Stimulated activated CD4-positive, alpha-beta T cell treated with anti-CD3 and anti-CD28 coated beads, TNF-alpha, amount 100 ng/mL, for 24 hours (primary cell): ENCODE measurements around the gene C16orf92.

Experiments used
- DNase-seq, 3 experiments: peaks; one replicate each; pipeline ENCODE4 v3.0.0-alpha.2; 2020; ENCODE audit warnings: low read depth in 3 of 3

C16orf92 gene, protein sequence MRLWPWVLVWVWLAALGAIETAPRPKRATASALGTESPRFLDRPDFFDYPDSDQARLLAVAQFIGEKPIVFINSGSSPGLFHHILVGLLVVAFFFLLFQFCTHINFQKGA

DNA sequence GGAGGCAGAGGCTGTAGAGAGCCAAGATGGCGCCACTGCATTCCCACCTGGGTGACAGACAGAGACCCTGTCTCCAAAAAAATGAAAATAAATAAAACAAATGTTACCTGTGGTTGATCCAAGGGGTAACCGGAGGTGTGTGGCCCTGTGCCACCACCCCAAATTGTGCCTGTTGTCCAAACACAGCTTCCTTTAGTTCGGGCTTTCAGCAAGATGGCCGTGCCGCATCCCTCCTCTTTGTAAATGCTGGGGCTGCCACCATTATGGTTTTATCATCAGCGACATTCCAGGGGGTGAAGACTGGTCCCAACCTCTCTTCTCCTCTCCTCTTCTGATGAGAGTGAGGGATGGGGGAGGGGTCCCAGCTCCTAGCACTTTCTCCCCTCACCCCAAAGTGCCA lies at the start of gene C16orf92:
Gene C16orf92 (plus strand): TSS at position 312 of the 400 bp plus-strand sequence. CDS start 143 bp downstream, outside the sequence.
- DNase-seq, result no peak

DNA sequence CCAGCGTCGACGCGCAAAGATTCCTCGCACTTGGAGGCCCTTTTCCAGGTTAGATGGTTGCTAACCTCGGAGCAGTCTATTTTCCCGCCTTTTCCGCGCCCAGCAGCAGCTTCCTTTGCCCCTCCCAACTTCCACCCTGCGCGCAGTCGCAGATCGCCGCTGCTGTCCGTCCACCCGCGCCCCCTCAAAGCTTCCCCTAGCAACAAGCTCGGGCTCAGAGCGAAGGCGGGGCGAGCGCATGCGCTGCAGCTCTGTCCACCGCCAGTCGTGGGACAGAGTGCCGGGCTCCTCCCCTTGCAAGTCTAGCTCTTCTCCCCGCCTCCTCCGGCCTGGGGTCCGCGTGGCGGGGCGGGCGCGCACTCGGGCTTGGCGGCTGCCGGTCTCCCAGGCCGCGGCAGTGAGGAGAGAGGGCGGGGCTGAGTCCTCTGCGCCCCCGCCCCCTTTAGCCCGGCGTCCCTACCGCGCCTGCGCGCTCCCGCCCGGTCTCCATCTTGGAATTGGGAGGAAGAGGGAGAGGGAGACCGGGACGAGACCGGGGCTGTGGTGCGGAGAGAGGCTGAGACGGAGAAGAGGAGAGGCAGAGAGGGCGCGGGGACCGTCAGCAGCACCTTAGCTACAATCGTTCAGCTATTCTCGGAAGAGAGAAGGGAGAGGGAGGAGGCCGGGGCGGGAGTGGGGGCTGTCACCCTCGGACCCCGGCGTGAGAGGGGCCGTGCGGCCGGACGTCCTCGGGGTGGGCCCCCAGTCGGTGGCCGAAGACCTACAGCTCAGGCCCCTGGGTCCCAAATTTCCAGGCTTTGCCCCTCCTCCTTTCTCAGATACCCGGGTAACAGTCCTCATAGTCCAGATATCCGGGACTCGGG lies 49.4 kb upstream of the C16orf92 start, which contains the start of gene TAOK2:
Gene TAOK2 (plus strand): TSS at position 485 of the 863 bp plus-strand sequence. CDS start 3,905 bp downstream, outside the sequence.
- peak; percentile 86 to 97 (median 91) for DNase-seq

DNA sequence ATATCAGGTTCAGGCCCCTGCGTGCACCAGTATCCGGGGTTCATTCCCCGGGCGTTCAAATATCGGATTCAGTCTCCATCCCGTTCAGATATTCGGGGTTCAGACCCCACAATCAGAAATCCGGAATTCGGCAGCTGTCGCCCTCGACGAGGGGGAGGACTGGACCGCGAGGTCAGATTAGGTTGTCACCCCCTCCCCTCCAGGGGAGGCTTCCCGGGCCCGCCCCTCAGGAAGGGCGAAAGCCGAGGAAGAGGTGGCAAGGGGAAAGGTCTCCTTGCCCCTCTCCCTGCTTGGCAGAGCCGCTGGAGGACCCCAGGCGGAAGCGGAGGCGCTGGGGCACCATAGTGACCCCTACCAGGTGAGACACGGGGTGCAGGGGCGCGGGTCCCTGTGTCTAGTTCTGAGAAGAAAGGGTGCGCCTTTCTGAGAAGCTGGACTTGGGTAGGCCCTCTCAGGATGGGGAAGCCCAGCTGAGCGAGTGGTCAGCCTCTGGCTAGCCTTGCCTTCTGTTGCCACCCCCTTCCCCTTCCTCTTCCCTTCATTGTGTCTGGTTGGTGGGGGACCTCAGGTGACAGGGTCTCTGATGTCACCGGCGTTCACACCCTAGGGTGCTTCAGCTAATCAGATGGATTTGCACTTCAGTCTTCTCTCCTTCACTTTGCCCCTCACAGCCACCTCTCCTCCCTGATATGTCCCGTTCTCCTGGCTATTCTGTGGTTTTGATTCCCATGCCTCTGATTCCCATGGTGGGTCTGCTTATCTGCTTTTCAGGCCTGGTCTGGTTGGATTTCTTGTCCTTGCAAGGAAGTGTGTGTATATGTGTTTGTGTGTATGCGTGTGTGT lies 48.5 kb upstream of the C16orf92 start:
- DNase-seq, result no peak

DNA sequence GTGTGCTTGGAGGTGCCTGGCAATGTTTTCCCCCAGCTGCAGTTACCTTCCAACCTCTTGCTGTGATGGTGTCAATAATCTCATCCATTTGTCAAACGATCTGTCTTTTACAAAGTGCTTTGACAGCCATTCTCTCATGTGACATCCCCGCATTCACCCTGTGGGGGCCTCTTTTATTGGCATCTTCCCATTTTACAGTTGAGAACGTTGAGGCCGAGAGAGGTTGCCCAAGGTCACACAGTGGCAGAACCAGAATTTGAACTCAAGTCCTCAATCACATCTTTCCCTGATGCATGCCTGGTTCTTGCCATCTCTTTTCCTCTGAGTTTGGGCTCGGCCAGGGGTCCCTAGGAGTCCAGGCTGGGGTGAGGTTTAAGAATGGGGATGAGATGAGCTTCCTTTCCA lies 47.9 kb upstream of the C16orf92 start:
- no peak for DNase-seq

DNA sequence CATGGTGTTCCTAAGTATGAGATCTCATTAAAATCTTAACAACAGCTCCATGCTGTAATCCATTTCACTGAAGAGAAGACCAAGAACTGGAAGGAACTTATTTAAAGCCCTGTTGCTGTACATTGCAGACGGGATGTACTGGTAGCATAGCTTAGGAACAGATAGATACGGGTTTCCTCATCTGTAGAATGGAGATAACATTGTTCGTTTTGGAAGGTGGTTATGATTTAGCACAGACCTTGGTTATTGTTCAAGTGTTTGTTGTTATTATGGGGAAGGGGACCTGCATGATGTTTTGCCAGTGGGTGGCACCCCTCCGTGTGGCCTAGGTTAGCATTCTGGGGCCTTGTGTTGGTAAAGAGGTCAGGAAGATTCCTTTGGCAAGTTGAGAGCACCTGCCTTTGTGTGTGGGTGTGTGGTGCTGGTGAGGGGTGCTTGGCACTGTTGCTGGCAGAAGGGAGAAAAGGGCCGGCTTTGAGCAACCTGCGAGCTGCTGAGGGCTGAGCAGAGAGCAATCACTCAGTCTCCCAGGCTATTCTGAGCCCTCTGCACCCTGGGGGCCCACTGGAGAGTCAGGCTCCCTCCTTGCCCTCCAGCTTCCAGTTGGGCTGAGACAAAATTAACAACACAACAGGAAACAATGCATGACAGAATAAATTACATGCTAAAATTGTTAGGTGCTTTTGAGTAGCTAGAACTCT lies 47.0 kb upstream of the C16orf92 start:
- DNase-seq, result no peak

DNA sequence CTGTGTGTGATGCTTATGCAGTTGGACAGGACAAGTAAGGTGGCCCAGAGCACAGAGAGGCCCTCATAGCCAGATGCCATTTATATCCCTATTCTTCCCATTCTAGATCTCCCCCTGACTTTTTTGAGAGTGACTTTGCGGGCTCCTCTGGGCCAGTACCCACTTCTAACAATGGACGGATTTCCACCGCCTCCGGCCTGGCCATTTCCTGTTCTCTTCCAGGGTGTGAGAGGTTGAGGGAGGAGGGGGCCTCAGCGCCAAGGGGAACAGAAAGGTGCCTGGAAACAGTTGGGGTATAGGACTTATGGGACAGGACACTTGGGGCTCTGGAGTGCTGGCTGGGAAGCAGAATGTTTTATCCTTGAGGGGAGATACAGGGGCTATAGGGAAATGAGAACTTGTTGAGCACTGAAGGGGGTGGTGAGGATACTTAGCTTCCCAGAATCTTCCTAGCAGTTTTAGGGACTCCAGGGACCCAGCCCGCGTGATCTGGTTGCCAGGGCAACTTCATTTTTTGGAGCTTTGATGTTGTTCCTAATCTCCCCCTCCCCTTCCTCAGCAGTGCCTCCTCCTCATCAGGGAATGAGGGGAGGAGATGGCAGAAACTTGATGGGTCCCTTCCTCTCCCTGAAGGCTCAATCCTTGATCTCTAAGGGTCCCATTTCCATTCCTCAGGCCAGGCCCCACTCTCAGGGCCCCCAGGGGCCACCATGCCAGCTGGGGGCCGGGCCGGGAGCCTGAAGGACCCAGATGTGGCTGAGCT lies 45.8 kb upstream of the C16orf92 start:
- no peak for DNase-seq

DNA sequence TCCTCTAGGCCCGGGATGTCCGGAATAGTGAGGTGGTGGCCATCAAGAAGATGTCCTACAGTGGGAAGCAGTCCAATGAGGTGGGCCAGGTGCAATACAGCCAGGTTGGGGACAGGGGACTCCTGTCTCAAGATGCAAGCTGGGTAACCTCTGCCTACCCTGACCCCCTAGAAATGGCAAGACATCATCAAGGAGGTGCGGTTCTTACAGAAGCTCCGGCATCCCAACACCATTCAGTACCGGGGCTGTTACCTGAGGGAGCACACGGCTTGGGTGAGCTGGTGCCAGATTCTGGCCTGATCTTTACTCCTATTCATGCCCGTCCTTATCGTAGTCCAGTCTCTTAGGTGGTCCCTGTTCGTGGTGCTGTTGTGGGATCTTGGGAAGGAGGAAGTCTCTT lies 44.9 kb upstream of the C16orf92 start:
- no peak for DNase-seq

DNA sequence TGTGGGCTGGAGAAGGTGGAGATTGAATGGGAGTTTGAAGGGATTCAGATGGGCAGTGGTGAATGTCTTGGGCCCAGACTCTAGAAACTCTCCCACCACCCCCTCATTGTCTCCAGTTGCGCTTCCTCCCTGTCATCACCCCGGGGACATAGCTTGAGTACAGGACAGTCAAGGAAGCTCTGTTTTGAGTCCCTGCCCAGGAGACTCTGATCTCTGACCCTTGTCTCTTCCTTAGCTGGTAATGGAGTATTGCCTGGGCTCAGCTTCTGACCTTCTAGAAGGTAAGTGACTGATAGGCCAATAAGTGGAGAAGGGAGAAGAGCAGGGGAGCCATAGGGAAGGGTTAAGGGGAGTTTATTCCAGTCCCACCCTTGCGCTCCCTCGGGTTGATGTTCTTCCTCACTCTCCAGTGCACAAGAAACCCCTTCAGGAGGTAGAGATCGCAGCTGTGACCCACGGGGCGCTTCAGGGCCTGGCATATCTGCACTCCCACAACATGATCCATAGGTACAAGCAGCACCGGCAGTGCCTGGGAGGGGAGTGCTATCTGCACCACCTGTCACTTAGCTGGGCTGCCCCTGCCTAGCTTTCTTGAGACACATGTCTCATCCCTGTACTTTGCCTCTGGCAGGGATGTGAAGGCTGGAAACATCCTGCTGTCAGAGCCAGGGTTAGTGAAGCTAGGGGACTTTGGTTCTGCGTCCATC lies 44.3 kb upstream of the C16orf92 start:
- DNase-seq, result no peak

DNA sequence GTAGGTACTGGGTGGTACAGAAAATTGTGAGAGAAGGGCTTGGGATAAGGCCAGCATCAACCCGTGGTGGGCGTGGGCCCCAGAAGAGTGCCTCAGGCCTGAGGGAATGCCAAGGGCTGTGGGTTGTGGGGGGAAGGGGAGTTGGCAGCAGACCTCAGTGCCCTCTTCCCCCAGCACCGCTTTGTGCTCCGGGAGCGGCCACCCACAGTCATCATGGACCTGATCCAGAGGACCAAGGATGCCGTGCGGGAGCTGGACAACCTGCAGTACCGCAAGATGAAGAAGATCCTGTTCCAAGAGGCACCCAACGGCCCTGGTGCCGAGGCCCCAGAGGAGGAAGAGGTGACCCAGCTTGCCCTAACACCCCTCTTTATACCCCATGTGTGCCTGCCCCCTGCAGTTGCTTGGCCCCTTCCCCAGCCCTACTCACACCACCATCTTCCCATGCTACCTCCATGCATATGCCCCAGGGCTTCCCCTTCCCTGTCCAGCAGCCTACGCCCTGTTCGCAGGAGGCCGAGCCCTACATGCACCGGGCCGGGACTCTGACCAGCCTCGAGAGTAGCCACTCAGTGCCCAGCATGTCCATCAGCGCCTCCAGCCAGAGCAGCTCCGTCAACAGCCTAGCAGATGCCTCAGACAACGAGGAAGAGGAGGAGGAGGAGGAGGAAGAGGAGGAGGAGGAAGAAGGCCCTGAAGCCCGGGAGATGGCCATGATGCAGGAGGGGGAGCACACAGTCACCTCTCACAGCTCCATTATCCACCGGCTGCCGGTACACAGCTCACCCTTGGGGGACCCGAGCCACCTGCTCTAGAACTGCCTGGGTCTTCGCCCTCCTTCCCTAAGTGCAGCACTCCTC lies 40.2 kb upstream of the C16orf92 start:
- no peak for DNase-seq

DNA sequence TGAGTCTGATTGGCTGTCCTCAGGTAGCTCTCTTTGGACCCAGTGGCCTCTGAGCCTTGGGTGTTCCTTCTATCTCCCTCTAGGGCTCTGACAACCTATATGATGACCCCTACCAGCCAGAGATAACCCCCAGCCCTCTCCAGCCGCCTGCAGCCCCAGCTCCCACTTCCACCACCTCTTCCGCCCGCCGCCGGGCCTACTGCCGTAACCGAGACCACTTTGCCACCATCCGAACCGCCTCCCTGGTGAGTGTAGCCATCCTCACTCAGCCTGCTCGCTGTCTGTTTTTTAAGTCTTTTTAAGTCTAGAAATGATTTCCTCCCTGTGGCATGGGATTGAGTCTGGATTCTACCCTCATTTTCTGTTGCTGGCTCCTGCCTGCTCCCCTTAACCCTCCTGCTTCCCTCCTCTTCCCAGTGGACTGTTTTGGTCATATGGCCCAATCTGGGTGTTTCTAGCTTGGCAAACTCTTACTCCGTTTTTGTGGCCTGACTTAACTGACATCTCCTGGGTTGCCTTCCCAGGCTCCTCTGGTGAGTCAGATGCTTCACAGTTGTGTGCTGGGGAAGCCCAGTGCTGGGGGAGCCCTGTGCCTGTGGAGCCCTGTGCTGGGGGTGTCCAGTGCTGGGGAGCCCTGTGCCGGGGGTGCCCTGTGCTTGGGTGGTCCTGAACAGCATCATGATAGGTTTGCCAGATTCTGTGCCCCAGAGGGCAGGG lies 39.4 kb upstream of the C16orf92 start:
- no peak for DNase-seq

DNA sequence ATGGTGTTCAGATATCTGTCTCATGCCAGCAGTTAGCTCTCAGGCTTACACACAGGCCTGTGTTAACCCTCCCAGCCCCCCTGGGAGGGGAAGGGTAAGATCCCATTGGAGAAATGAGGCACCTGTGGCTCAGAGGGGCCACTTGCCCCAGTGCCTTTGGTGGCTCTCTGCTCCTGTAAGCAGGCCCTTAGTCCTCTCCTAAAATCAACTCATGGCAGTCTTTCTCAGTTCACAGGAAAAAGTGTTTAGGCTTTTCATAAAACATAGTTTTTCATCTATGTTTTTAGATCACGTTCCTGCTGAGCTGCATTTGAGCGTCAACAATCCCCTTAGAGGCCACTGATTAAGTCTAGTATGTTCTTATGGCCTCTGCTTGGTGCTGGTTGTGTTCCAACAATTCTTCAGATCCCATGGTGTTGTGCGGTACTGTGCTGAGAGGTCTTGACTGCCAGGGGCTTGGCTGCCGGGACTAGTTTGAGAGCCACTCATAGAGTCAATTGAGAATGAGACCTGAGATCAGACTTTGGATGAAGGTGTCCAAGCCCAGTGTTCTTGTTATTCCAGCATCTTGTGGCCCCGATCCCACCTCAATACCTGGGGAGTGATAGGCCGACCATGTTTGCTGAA lies 38.7 kb upstream of the C16orf92 start:
- no peak for DNase-seq

DNA sequence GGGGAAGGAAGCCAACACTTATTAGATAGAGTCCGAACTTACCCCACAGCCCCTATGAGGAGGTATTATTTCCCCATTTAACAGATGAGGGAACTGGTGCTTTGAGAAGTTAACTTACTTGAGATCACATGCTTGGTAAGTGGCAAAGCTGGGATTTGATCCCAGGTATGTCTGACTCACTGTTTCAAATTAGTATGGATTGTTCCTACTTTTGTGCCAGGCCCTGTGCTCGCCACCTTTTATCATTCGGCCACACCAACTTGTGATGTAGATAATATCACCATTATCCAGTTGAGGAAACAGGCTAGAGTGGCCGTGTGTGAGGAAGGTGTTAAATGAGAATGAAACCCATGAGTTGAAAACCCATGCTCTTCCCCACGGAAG lies 38.2 kb upstream of the C16orf92 start:
- DNase-seq, result no peak

DNA sequence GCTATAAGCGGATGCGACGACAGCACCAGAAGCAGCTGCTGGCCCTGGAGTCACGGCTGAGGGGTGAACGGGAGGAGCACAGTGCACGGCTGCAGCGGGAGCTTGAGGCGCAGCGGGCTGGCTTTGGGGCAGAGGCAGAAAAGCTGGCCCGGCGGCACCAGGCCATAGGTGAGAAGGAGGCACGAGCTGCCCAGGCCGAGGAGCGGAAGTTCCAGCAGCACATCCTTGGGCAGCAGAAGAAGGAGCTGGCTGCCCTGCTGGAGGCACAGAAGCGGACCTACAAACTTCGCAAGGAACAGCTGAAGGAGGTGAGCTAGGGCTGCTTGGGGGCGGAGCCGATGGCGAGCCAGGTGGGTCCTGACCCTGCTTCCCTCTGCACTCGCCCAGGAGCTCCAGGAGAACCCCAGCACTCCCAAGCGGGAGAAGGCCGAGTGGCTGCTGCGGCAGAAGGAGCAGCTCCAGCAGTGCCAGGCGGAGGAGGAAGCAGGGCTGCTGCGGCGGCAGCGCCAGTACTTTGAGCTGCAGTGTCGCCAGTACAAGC lies 37.7 kb upstream of the C16orf92 start:
- no peak for DNase-seq

DNA sequence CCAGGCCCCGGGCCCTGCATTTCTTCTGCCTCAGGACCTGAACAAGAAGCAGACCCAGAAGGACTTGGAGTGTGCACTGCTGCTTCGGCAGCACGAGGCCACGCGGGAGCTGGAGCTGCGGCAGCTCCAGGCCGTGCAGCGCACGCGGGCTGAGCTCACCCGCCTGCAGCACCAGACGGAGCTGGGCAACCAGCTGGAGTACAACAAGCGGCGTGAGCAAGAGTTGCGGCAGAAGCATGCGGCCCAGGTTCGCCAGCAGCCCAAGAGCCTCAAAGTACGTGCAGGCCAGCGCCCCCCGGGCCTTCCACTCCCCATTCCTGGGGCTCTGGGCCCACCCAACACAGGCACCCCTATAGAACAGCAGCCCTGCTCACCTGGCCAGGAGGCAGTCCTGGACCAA lies 36.8 kb upstream of the C16orf92 start:
- DNase-seq, result no peak

DNA sequence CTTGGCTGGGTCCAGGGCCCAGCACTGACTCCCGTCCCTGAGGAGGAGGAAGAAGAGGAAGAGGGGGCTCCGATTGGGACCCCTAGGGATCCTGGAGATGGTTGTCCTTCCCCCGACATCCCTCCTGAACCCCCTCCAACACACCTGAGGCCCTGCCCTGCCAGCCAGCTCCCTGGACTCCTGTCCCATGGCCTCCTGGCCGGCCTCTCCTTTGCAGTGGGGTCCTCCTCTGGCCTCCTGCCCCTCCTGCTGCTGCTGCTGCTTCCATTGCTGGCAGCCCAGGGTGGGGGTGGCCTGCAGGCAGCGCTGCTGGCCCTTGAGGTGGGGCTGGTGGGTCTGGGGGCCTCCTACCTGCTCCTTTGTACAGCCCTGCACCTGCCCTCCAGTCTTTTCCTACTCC lies 36.1 kb upstream of the C16orf92 start:
- DNase-seq, result no peak

DNA sequence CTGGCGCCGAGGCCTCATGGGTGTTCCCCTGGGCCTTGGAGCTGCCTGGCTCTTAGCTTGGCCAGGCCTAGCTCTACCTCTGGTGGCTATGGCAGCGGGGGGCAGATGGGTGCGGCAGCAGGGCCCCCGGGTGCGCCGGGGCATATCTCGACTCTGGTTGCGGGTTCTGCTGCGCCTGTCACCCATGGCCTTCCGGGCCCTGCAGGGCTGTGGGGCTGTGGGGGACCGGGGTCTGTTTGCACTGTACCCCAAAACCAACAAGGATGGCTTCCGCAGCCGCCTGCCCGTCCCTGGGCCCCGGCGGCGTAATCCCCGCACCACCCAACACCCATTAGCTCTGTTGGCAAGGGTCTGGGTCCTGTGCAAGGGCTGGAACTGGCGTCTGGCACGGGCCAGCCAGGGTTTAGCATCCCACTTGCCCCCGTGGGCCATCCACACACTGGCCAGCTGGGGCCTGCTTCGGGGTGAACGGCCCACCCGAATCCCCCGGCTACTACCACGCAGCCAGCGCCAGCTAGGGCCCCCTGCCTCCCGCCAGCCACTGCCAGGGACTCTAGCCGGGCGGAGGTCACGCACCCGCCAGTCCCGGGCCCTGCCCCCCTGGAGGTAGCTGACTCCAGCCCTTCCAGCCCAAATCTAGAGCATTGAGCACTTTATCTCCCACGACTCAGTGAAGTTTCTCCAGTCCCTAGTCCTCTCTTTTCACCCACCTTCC lies 35.5 kb upstream of the C16orf92 start:
- DNase-seq, result no peak

DNA sequence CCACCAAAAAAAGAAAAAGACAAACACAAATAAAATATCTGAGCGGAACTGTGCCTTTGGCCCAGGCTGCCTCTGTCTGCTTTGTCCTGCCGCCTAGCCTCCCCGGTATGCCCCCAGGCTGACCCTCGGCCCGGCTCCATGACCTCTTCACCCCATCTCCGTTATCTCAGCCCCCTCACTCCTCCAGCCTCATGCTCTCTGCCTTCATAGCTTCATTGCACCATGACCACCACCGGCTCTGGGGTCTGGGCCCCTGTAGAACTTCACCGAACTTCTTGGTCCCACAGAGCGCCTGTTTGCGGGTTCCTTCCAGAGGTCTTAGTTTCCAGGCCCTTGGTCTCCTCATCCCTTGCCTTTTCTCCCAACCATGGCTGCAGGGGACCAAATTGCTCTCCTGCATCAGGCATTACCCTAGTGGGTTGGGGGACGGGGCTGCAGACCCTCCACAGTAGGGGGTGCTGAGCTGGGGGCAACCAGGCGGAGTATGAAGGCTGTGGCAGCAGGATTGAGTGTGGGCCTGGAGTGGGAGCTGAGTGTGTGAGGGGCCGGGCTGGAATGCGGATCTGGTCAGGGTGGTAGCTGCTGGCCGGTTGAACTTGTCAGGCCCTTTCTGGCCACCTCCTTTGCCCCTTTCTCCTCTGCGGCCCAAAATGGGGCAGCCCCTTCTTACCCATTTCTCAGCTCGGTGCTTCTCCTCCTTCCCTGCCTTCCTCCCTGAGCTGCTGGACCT lies 34.5 kb upstream of the C16orf92 start:
- DNase-seq, result no peak
